HFFc6 (cell line): ENCODE data around the gene SLC44A4. TPM values are rescaled to one million over a fixed set of nuclear protein-coding genes. Genes with fewer than 3 reads are reported as not detected.

ENCODE experiments used
- DNase-seq: peaks from one replicate; pipeline ENCODE4 v3.0.0-alpha.2; 2018
- H3K27ac Mint-ChIP-seq: 2 replicates; pipeline ENCODE4 v1.8.0; 2020; ENCODE audit warnings: mild to moderate bottlenecking, mixed read lengths
- H3K27me3 Mint-ChIP-seq: 2 replicates; pipeline ENCODE4 v1.8.0; 2021; ENCODE audit warnings: mild to moderate bottlenecking, moderate library complexity, mixed read lengths; ENCODE audit not compliant: insufficient read depth
- H3K36me3 Mint-ChIP-seq: 2 replicates; pipeline ENCODE4 v1.8.0; 2021; ENCODE audit warnings: low read depth, mixed read lengths
- H3K4me1 Mint-ChIP-seq: 2 replicates; pipeline ENCODE4 v1.8.0; 2020; ENCODE audit warnings: low read depth, mixed read lengths
- H3K4me3 Mint-ChIP-seq: 2 replicates; pipeline ENCODE4 v1.8.0; 2020; ENCODE audit warnings: mild to moderate bottlenecking, moderate library complexity, mixed read lengths
- H3K9me3 Mint-ChIP-seq: 2 replicates; pipeline ENCODE4 v1.8.0; 2020; ENCODE audit warnings: mild to moderate bottlenecking, mixed read lengths
- CTCF ChIP-seq: fragments of 200-600 bp; sonication (generic); IDR thresholded peaks from 2 replicates; pipeline ENCODE4 v1.5.0; 2021; ENCODE audit warnings: antibody characterized with exemption, mild to moderate bottlenecking
- total RNA-seq, 6 experiments: library from RNA; stranded (reverse); fragmentation: NEBNext Ultra II Directional; extraction: Animal tissue kit (Norgen Biotek cat#: 25700); gene quantifications; 2 replicates in 1 of 6; 3 replicates in 5 of 6; pipeline ENCODE4 v1.2.3, GENCODE V29; 2021

SLC44A4 gene
- total RNA-seq, 6 experiments from 2014 or later = 0.10 TPM; not detected in 5

- H3K27me3 Mint-ChIP-seq = peaks cover 4% of the 10 kb centered on the region
- no peak for DNase-seq
Measured at GRCh38 chr6:31920811-31921210, 42.0 kb upstream of the SLC44A4 start.

GRCh38 chr6:31919624-31920303, 41.0 kb upstream of the SLC44A4 start:
- TF ChIP-seq CTCF = no peak
- Mint-ChIP-seq H3K36me3 (no peaks in the 10 kb centered on the region), H3K4me1 (no peaks in the 10 kb centered on the region), H3K9me3 (no peaks in the 10 kb centered on the region), H3K4me3 (no peak overlapping the region), H3K27ac (no peak overlapping the region), H3K27me3 (peaks cover 2% of the 10 kb centered on the region; the same call in 1 of the 2 replicates)
- no peak for DNase-seq

More at GRCh38 chr6:31920811-31921210, 42.0 kb upstream of the SLC44A4 start:
- no peak for TF ChIP-seq CTCF
- no peaks in the 10 kb centered on the region for H3K36me3 Mint-ChIP-seq
- no peaks in the 10 kb centered on the region for H3K9me3 Mint-ChIP-seq
- no peak overlapping the region for H3K4me3 Mint-ChIP-seq
- no peaks in the 10 kb centered on the region for H3K4me1 Mint-ChIP-seq
- H3K27ac Mint-ChIP-seq = no peak overlapping the region

- TF ChIP-seq CTCF = no peak
- H3K36me3 Mint-ChIP-seq = no peaks in the 10 kb centered on the region
- no peaks in the 10 kb centered on the region for H3K4me1 Mint-ChIP-seq
- no peaks in the 10 kb centered on the region for H3K9me3 Mint-ChIP-seq
- DNase-seq = no peak
- peaks cover 2% of the 10 kb centered on the region; the same call in 1 of the 2 replicates for H3K27me3 Mint-ChIP-seq
- H3K4me3 Mint-ChIP-seq = no peak overlapping the region
- no peak overlapping the region for H3K27ac Mint-ChIP-seq
Measured at GRCh38 chr6:31918069-31918720, 39.4 kb upstream of the SLC44A4 start.

- no peaks in the 10 kb centered on the region for H3K9me3 Mint-ChIP-seq
- H3K27ac Mint-ChIP-seq = no peak overlapping the region
Measured at GRCh38 chr6:31915756-31916155, 37.0 kb upstream of the SLC44A4 start.

GRCh38 chr6:31915351-31915750, 36.6 kb upstream of the SLC44A4 start:
- Mint-ChIP-seq H3K9me3 (no peaks in the 10 kb centered on the region), H3K4me3 (no peak overlapping the region), H3K27me3 (peaks cover 6% of the 10 kb centered on the region), H3K27ac (no peak overlapping the region), H3K36me3 (no peaks in the 10 kb centered on the region), H3K4me1 (peaks cover 15% of the 10 kb centered on the region)
- DNase-seq = no peak
- no peak for TF ChIP-seq CTCF

More at GRCh38 chr6:31915756-31916155, 37.0 kb upstream of the SLC44A4 start:
- no peak for TF ChIP-seq CTCF
- peaks cover 11% of the 10 kb centered on the region for H3K4me1 Mint-ChIP-seq
- no peak overlapping the region for H3K4me3 Mint-ChIP-seq
- peaks cover 6% of the 10 kb centered on the region for H3K27me3 Mint-ChIP-seq
- no peaks in the 10 kb centered on the region for H3K36me3 Mint-ChIP-seq
- DNase-seq = no peak
